A549 (cell line): ENCODE results near the gene AADACL3. TPM values are rescaled to one million over a fixed set of nuclear protein-coding genes. Genes with fewer than 3 reads are reported as not detected.

Experiments used
- ATAC-seq, 2 experiments: fragments of 200-7000 bp in 1 of 2; fragments of >200 bp in 1 of 2; cut with Nextera tagmentation in 1 of 2; cut with Tn5 transposase in 1 of 2; 3 replicates each; pipeline versions ENCODE4 v1.8.0 to v1.9.1; 2018 to 2020; ENCODE audit warnings: mild to moderate bottlenecking in 1 of 2, moderate library complexity in 1 of 2
- CTCF ChIA-PET: fragments of 300-600 bp; sonication (Branson Sonifier 250); formaldehyde crosslinking; extraction: SDS; loops from one replicate; lab custom pipeline; 2021; ENCODE audit warnings: antibody characterized with exemption, inconsistent platforms; lab: Yijun Ruan, JAX
- POLR2A ChIA-PET: fragments of 350-600 bp; formaldehyde crosslinking; extraction: SDS; loops from one replicate; lab custom pipeline; 2021; ENCODE audit warnings: antibody characterized with exemption, inconsistent platforms; lab: Yijun Ruan, JAX
- DNase-seq, 2 experiments: peaks; one replicate each; pipeline versions ENCODE4 v3.0.0 to v3.0.0-alpha.2; 2011 to 2016; ENCODE audit warnings: low read depth in 1 of 2, low spot score in 1 of 2
- FAIRE-seq: peaks from 2 replicates; lab custom pipeline; 2011; peaks lifted over from hg19 to GRCh38; lab: Jason Lieb, UNC
- H3K27ac ChIP-seq, 2 experiments: fragments of >200 bp; sonication (Bioruptor Twin); formaldehyde crosslinking; 3 replicates each; pipeline ENCODE4 v1.5.1; 2016 to 2017
- H3K4me1 ChIP-seq: fragments of >200 bp; sonication (Bioruptor Twin); formaldehyde crosslinking; 3 replicates; pipeline ENCODE4 v1.6.1; 2016
- H3K4me2 ChIP-seq: fragments of >200 bp; sonication (Bioruptor Twin); formaldehyde crosslinking; 3 replicates; pipeline ENCODE4 v1.6.1; 2016
- H3K4me3 ChIP-seq: fragments of >200 bp; sonication (Bioruptor Twin); formaldehyde crosslinking; 3 replicates; pipeline ENCODE4 v1.5.1; 2016
- H3K9me3 ChIP-seq: fragments of >200 bp; sonication (Bioruptor Twin); formaldehyde crosslinking; 3 replicates; pipeline ENCODE4 v1.6.1; 2016
- CBX2 ChIP-seq: fragments of 200-600 bp; sonication (generic); IDR thresholded peaks from 2 replicates; pipeline ENCODE4 v1.6.1; 2016; ENCODE audit warnings: low read depth, mild to moderate bottlenecking, borderline replicate concordance
- CEBPB ChIP-seq, 2 experiments: fragments of >200 bp in 1 of 2; sonication (Bioruptor Twin) in 1 of 2; formaldehyde crosslinking in 1 of 2; IDR thresholded peaks; 2 replicates each; pipeline ENCODE4 v1.6.1; 2012 to 2016
- CHD4 ChIP-seq: fragments of 200-600 bp; sonication (generic); IDR thresholded peaks from 2 replicates; pipeline ENCODE4 v1.6.1; 2016; ENCODE audit warnings: antibody characterized with exemption, mild to moderate bottlenecking, borderline replicate concordance
- CTCF ChIP-seq: fragments of >200 bp; sonication (Bioruptor Twin); formaldehyde crosslinking; IDR thresholded peaks from 3 replicates; pipeline ENCODE4 v1.5.1; 2016
- ELK1 ChIP-seq: fragments of 150-350 bp; IDR thresholded peaks from 2 replicates; pipeline ENCODE4 v1.6.1; 2014; ENCODE audit warnings: low read depth, mild to moderate bottlenecking, low read length
- FOSB ChIP-seq: fragments of 250-450 bp; sonication (Bioruptor Pico); IDR thresholded peaks from 2 replicates; pipeline ENCODE4 v1.5.0; 2020; ENCODE audit warnings: mild to moderate bottlenecking, moderate library complexity
- HDAC2 ChIP-seq: fragments of 200-600 bp; sonication (generic); IDR thresholded peaks from 2 replicates; pipeline ENCODE4 v1.6.1; 2016
- HEYL ChIP-seq: fragments of 250-450 bp; sonication (Bioruptor Pico); IDR thresholded peaks from 2 replicates; pipeline ENCODE4 v1.8.0; 2021; ENCODE audit warnings: mild to moderate bottlenecking, moderate library complexity
- HOXB5 ChIP-seq: fragments of 250-450 bp; sonication (Bioruptor Pico); IDR thresholded peaks from 2 replicates; pipeline ENCODE4 v1.5.0; 2020; ENCODE audit warnings: mild to moderate bottlenecking, moderate library complexity
- KDM1A ChIP-seq: fragments of 200-600 bp; sonication (generic); IDR thresholded peaks from 2 replicates; pipeline ENCODE4 v1.6.1; 2016; ENCODE audit warnings: low read depth, mild to moderate bottlenecking
- KDM5A ChIP-seq: fragments of 200-600 bp; sonication (generic); IDR thresholded peaks from 2 replicates; pipeline ENCODE4 v1.6.1; 2016; ENCODE audit warnings: antibody characterized with exemption, mild to moderate bottlenecking
- MYC ChIP-seq: IDR thresholded peaks from 2 replicates; pipeline ENCODE4 v1.6.1; 2012; ENCODE audit warnings: mild to moderate bottlenecking, inconsistent platforms, low read length, improper control_type of control experiment, borderline replicate concordance
- NFE2L2 ChIP-seq: fragments of 150-350 bp; conservative IDR thresholded peaks from 2 replicates; pipeline ENCODE4 v1.6.1; 2014; ENCODE audit warnings: low read length
- RAD21 ChIP-seq, 2 experiments: fragments of >200 bp in 1 of 2; sonication (Bioruptor Twin) in 1 of 2; formaldehyde crosslinking in 1 of 2; IDR thresholded peaks in 1 of 2; conservative IDR thresholded peaks in 1 of 2; 2 replicates in 1 of 2; 3 replicates in 1 of 2; pipeline ENCODE4 v1.6.1; 2012 to 2018; ENCODE audit warnings: inconsistent platforms in 1 of 2
- RCOR1 ChIP-seq: fragments of 150-350 bp; IDR thresholded peaks from 2 replicates; pipeline ENCODE4 v1.6.1; 2014; ENCODE audit warnings: antibody characterized with exemption, low read length, low read depth
- REST ChIP-seq: fragments of 200-600 bp; sonication (generic); IDR thresholded peaks from 2 replicates; pipeline ENCODE4 v1.6.1; 2016; ENCODE audit warnings: antibody characterized with exemption, mild to moderate bottlenecking, moderate library complexity
- RNF2 ChIP-seq: fragments of 200-600 bp; sonication (generic); IDR thresholded peaks from 2 replicates; pipeline ENCODE4 v1.6.1; 2016; ENCODE audit warnings: low read depth, mild to moderate bottlenecking, antibody characterized with exemption, moderate library complexity, borderline replicate concordance
- SREBF2 ChIP-seq: fragments of 450-650 bp; IDR thresholded peaks from 2 replicates; pipeline ENCODE4 v1.6.1; 2014; ENCODE audit warnings: mild to moderate bottlenecking, moderate library complexity
- TFCP2L1 ChIP-seq: fragments of 250-450 bp; sonication (Bioruptor Pico); IDR thresholded peaks from 2 replicates; pipeline ENCODE4 v1.5.0; 2021; ENCODE audit warnings: mild to moderate bottlenecking
- ZNF302 ChIP-seq: fragments of 250-450 bp; sonication (Bioruptor Pico); IDR thresholded peaks from 2 replicates; pipeline ENCODE4 v1.9.0; 2021; ENCODE audit warnings: inconsistent platforms, mild to moderate bottlenecking, moderate library complexity
- whole genome bisulfite sequencing: methylation state at CpG from one replicate; pipeline ENCODE4 v1.1.6; 2017; ENCODE audit errors: missing lambda C conversion rate; 5-methylcytosine and 5-hydroxymethylcytosine counted together
- polyA plus RNA-seq, 4 experiments: library from polyadenylated mRNA; depleted of rRNA in 3 of 4; stranded (reverse); fragments of >200 nt; fragmentation: RNase III in 1 of 4; extraction: RNeasy Plus Mini Kit Qiagen cat#74134 plus additional on column Dnase treatment in 1 of 4; gene quantifications; 2 replicates in 3 of 4; 3 replicates in 1 of 4; pipeline ENCODE4 v1.2.3, GENCODE V29; 2011 to 2017
- TF ChIP-seq, protein P1 (sequence below): IDR thresholded peaks from 2 replicates; pipeline ENCODE4 v1.6.1; 2012

AADACL3 gene
- polyA plus RNA-seq, 2 of the 4 experiments (the other 2 are of a cell fraction) = not detected

DNA sequence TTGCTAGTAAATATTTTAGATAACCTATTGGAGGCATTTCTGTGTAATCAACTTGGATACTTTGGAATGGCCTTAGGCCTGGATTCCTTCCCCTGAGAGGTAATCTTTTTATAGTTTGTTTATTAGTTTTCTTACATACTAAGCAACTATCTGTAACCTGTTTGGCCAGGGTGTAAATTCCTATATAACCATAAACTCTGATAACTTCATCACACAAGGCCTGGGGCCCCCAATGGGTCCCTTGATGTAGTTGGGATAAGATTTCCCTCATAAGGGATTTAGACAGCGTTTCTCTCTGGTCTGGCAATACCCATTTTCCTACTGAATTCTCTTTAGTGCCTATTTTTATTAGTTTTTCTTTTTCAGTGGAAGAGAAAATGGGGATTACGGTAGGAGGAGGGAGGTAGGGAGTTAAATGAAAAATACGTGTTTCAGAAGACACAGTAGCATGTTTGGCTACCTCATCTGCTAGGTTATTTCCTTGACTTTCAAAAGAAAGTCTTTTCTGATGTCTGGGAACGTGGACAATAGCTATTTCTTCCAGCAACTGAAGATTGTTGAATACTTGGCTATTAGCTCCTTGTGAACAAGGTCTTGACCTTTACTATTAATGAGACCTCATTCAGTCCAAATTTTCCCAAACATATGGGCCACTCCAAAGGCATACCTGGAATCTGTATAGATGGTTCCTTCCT lies 7.4 kb upstream of the AADACL3 start (continued):
- TF ChIP-seq CTCF (no peak), RAD21 (conservative IDR thresholded peaks at IDR 0.05 in 1 of 2, IDR thresholded peaks at IDR 0.05 in 1 of 2) (no peak), FOSB (CRISPR knock-in tag) (no peak), NFE2L2 (no peak)

DNA sequence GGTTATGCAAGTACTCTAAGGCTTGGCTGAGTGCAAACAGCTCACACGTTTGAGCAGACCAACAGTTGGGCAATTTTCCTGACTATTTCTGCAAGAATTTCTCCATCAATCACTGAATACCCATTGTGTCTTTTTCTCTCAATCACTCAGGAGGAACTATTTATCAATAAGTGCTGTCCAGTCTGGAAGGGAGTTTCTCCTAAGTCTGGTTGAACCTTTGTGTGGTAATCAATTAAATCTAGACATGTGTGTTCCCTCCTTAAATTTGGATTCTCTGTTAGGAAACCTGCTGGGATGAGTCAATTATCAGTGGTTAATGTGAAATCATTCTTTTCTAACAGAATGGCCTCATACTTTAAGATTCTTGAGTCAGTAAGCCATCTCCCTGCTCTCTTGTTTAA lies 6.8 kb upstream of the AADACL3 start:
- 0% methylated on average over 1 of the region's 1 CpG for WGBS
- no peak overlapping the region for H3K4me3 ChIP-seq
- ChIA-PET POLR2A (no interaction called here), CTCF (no interaction called here)
- no peak overlapping the region for H3K27ac ChIP-seq
- DNase-seq (no peak), FAIRE-seq (no peak), ATAC-seq (no peak)
- TF ChIP-seq ZNF302 (CRISPR knock-in tag) = no peak
- H3K4me2 ChIP-seq = no peak overlapping the region
- H3K9me3 ChIP-seq = no peaks in the 10 kb centered on the region
- no peaks in the 10 kb centered on the region for H3K4me1 ChIP-seq

DNA sequence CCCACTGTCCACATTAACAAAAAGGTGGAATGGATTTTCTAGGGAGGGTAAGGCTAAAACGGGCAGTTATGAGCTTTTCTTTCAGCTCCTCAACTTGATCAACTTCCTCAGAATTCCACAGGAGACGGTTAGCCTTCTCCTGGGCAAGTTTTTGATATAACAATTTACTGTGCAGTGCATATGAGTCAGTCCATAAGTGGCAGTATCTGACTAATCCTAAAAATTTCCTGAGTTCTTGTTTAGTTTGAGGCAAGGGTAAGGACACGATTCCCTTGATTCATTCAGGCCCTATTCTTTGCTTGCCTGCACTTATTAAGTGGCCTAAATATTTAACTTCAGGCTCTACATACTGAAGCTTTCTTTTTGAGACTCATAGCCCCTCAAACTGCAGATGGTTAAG lies 6.2 kb upstream of the AADACL3 start:
- no peak for ATAC-seq
- 23% methylated on average over 3 of the region's 3 CpGs for WGBS
- no peaks in the 10 kb centered on the region for H3K9me3 ChIP-seq
- no peak overlapping the region for H3K27ac ChIP-seq
- TF ChIP-seq KDM5A (no peak), RNF2 (no peak), RCOR1 (no peak), MYC (no peak), REST (no peak)
- TF ChIP-seq, protein P1, sequence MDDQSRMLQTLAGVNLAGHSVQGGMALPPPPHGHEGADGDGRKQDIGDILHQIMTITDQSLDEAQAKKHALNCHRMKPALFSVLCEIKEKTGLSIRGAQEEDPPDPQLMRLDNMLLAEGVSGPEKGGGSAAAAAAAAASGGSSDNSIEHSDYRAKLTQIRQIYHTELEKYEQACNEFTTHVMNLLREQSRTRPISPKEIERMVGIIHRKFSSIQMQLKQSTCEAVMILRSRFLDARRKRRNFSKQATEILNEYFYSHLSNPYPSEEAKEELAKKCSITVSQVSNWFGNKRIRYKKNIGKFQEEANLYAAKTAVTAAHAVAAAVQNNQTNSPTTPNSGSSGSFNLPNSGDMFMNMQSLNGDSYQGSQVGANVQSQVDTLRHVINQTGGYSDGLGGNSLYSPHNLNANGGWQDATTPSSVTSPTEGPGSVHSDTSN = no peak
- TF ChIP-seq, all 56 proteins: peak for 0
- FAIRE-seq (no peak), DNase-seq (no peak)
- POLR2A ChIA-PET = no interaction called here
- Histone ChIP-seq H3K4me2 (no peak overlapping the region), H3K4me3 (no peak overlapping the region), H3K4me1 (no peaks in the 10 kb centered on the region)
- CTCF ChIA-PET = no interaction called here

DNA sequence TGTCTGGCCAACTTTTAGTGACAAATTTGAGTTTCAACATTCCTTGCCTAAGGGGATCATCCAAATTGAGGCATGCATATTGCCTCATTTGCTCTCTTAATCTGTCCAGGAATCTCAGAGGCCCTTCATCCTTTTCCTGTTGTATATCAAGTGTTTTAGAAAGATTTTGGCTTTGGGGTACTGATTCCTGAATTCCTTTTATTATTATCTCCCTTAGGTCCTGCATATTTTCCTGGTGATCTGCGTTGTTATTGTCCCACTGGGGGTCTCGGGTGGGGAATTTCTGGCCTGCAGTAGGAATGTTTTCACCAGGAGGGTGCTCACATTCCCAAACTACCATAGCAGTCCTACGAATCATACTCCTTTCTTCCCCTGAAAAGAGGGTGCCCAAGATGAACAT lies 4.4 kb upstream of the AADACL3 start:
- H3K4me3 ChIP-seq = no peak overlapping the region
- DNase-seq (no peak), ATAC-seq (no peak), FAIRE-seq (no peak)
- H3K27ac ChIP-seq = no peak overlapping the region
- no peak overlapping the region for H3K4me2 ChIP-seq
- TF ChIP-seq KDM1A (no peak), ELK1 (no peak), FOSB (CRISPR knock-in tag) (no peak), CTCF (no peak), HDAC2 (no peak), HEYL (CRISPR knock-in tag) (no peak), SREBF2 (no peak), TFCP2L1 (no peak), CHD4 (no peak), CBX2 (no peak), RAD21 (conservative IDR thresholded peaks at IDR 0.05 in 1 of 2, IDR thresholded peaks at IDR 0.05 in 1 of 2) (no peak), CEBPB (IDR thresholded peaks at IDR 0.05) (no peak), HOXB5 (CRISPR knock-in tag) (no peak)
- POLR2A ChIA-PET = interaction anchor here (0.8 kb wide), 1 partner anchor 94 kb away, joined by 4 read pairs; the partner anchor contains the start of gene DHRS3
- WGBS = 9% methylated on average over 3 of the region's 3 CpGs
- CTCF ChIA-PET = interaction anchor here (1.4 kb wide), 1 partner anchor 8 kb away, joined by 4 read pairs; no protein-coding TSS in a partner anchor
- H3K9me3 ChIP-seq = no peaks in the 10 kb centered on the region
- H3K4me1 ChIP-seq = no peaks in the 10 kb centered on the region
